HG02884 (cell line): Measurements from ENCODE around the gene TRIM65.

Source experiments
- ATAC-seq: cut with Tn5 transposase; IDR thresholded peaks from one replicate; pipeline ENCODE4 v1.9.1; 2021; ENCODE audit warnings: mild to moderate bottlenecking, moderate library complexity; ENCODE audit not compliant: unreplicated experiment

The TRIM65 gene

DNA sequence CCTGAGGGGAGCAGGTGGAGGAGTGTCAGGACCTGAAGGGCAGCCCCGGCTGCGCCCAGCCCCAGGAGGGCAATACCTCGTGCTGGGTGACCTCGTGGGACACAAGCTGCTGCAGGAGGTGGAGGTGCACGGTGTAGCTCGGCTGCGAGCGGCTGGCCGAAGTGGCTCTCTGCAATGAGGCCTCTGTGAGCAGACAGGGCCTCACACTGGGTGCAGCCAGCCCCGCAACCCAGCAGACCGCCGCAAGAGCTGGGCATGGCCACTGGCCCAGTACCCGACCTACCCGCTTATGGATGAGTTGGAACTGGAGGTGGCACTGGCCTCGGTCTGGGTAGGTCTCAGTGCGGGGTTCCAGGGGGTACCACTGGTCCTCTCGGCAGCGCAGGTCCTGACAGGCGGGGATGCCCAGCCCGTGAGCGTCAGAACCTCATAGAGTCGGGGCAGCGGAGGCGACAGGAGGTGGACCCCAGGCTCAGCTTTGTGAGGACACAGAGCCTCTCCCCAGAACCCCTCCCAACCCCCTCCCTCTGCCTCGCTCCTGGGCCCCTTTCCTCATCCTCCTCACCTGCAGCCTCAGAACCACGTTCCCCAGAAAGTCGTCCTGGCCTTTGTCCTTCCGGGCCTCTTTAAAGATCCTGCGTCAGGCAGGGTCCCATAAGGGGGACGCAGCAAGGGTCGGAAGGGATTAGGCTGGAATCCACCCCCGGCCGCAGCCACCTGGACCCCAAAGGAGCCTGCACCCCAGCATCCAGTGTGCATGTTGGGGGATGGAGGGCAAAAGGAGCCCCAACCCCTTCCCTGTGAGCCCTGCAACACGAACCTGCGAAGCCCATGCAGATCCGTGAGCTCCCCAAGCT, 56.6 kb downstream of the TRIM65 start:
- no peak for ATAC-seq
